HepG2 (cell line): ENCODE results near the gene TMEM217. TPM values are rescaled to one million over a fixed set of nuclear protein-coding genes. Genes with fewer than 3 reads are reported as not detected.

Source experiments
- HDAC2 ChIP-seq: sonication (generic); formaldehyde crosslinking; IDR thresholded peaks from 2 replicates; pipeline ENCODE4 v1.4.0; 2020; ENCODE audit warnings: missing genetic modification reagents
- LBX2 ChIP-seq: sonication (generic); formaldehyde crosslinking; IDR thresholded peaks from 2 replicates; pipeline ENCODE4 v1.5.0; 2020; ENCODE audit warnings: missing genetic modification reagents, mild to moderate bottlenecking, borderline replicate concordance
- MED8 ChIP-seq: sonication (generic); formaldehyde crosslinking; IDR thresholded peaks from 2 replicates; pipeline ENCODE4 v1.8.1; 2023; ENCODE audit warnings: mild to moderate bottlenecking, missing genetic modification reagents; ENCODE audit not compliant: insufficient replicate concordance
- NAIF1 ChIP-seq: sonication (generic); formaldehyde crosslinking; IDR thresholded peaks from 2 replicates; pipeline ENCODE4 v1.5.0; 2020; ENCODE audit warnings: mild to moderate bottlenecking, missing genetic modification reagents, borderline replicate concordance
- RBAK ChIP-seq: sonication (generic); formaldehyde crosslinking; IDR thresholded peaks from 2 replicates; pipeline ENCODE4 v1.5.1; 2020; ENCODE audit warnings: mild to moderate bottlenecking, missing genetic modification reagents
- RFX3 ChIP-seq: IDR thresholded peaks from 2 replicates; pipeline ENCODE4 v1.6.1; 2016; ENCODE audit warnings: missing biosample characterization, missing genetic modification reagents
- SMC3 ChIP-seq: IDR thresholded peaks from 2 replicates; pipeline ENCODE4 v1.6.1; 2011; ENCODE audit warnings: low read length, improper control_type of control experiment
- THYN1 ChIP-seq: sonication (generic); formaldehyde crosslinking; IDR thresholded peaks from 2 replicates; pipeline ENCODE4 v1.8.1; 2023; ENCODE audit warnings: low read depth, mild to moderate bottlenecking, moderate library complexity, missing genetic modification reagents, borderline replicate concordance
- ZC3H4 ChIP-seq: sonication (generic); formaldehyde crosslinking; IDR thresholded peaks from 2 replicates; pipeline ENCODE4 v1.4.0; 2020; ENCODE audit warnings: missing genetic modification reagents, borderline replicate concordance
- ZNF576 ChIP-seq: sonication (generic); formaldehyde crosslinking; IDR thresholded peaks from 2 replicates; pipeline ENCODE4 v1.4.0; 2020; ENCODE audit warnings: mild to moderate bottlenecking, missing genetic modification reagents
- ZNF598 ChIP-seq: sonication (generic); formaldehyde crosslinking; IDR thresholded peaks from 2 replicates; pipeline ENCODE4 v1.5.1; 2020; ENCODE audit warnings: mild to moderate bottlenecking, missing genetic modification reagents, borderline replicate concordance
- ZNF800 ChIP-seq: sonication (generic); formaldehyde crosslinking; IDR thresholded peaks from 2 replicates; pipeline ENCODE4 v1.4.0; 2020; ENCODE audit warnings: missing genetic modification reagents
- ZNF850 ChIP-seq: sonication (generic); formaldehyde crosslinking; conservative IDR thresholded peaks from 2 replicates; pipeline ENCODE4 v1.9.0; 2021; ENCODE audit warnings: mild to moderate bottlenecking, missing genetic modification reagents
- polyA plus RNA-seq, 8 experiments: library from polyadenylated mRNA; depleted of rRNA in 3 of 8; stranded (reverse) in 7 of 8; unstranded in 1 of 8; fragments of >200 nt; fragmentation: Illumina TruSeq in 4 of 8; extraction: Trizol in 4 of 8; gene quantifications; 2 replicates each; pipeline versions ENCODE4 v1.2.1 to v1.2.3, GENCODE V29; 2011 to 2016; ENCODE audit warnings: low read depth in 4 of 8, missing spikeins in 1 of 8, mixed read lengths in 1 of 8; ENCODE audit not compliant: insufficient read depth in 1 of 8
- total RNA-seq, 5 experiments: library from RNA; depleted of rRNA; stranded (reverse); fragments of >200 nt; fragmentation: Illumina TruSeq; extraction: Trizol; gene quantifications; 2 replicates each; pipeline ENCODE4 v1.2.3, GENCODE V29; 2016; ENCODE audit warnings: low read depth in 1 of 5

Gene TMEM217
- total and polyA plus RNA-seq, 2 of the 13 experiments (the other 11 are each of a cell fraction or from before 2014, with no cell fraction given), result 2.3 to 3.4 TPM

- TF ChIP-seq THYN1, result no peak
- TF ChIP-seq ZNF598 (CRISPR knock-in tag), result no peak; the same call in 1 of the 2 replicates
- TF ChIP-seq RBAK, result no peak
- peak; percentile 100 for TF ChIP-seq SMC3
- no peak for TF ChIP-seq RFX3 (CRISPR knock-in tag)
- TF ChIP-seq ZC3H4 (CRISPR knock-in tag), result no peak
- TF ChIP-seq LBX2 (CRISPR knock-in tag), result no peak
- TF ChIP-seq ZNF800 (CRISPR knock-in tag), result peak; percentile 72
- TF ChIP-seq ZNF576 (CRISPR knock-in tag), result no peak
- TF ChIP-seq MED8 (CRISPR knock-in tag), result peak; percentile 75
- no peak; the same call in 1 of the 2 replicates for TF ChIP-seq ZNF850 (CRISPR knock-in tag)
- TF ChIP-seq NAIF1 (CRISPR knock-in tag), result peak; percentile 53; the same call in 1 of the 2 replicates
- peak; percentile 77; the same call in 1 of the 2 replicates for TF ChIP-seq HDAC2 (CRISPR knock-in tag)
- TF ChIP-seq, all 625 proteins: peak for 275
Measured at GRCh38 chr6:37171970-37172812, 85.8 kb downstream of the TMEM217 start (continued).
